ELR (cell line): ENCODE data around the gene PRICKLE3.
"Not testable (repeated sequence)": the region's sequence is repeated elsewhere in the genome, so short reads cannot be mapped to it uniquely, and the experiment has no call there.

Experiments
- DNase-seq: peaks from one replicate; pipeline ENCODE4 v3.0.0-alpha.2; 2015; ENCODE audit warnings: low read depth

The PRICKLE3 gene

GRCh38 chrX:49157194-49157593 lies 29.0 kb downstream of the PRICKLE3 start:
- DNase-seq: no peak

GRCh38 chrX:49155900-49156837 lies 30.0 kb downstream of the PRICKLE3 start:
- peak; percentile 92 for DNase-seq

- peak; percentile 78 for DNase-seq
These were observed 30.8 kb downstream of the PRICKLE3 start for GRCh38 chrX:49155243-49155899.

DNA sequence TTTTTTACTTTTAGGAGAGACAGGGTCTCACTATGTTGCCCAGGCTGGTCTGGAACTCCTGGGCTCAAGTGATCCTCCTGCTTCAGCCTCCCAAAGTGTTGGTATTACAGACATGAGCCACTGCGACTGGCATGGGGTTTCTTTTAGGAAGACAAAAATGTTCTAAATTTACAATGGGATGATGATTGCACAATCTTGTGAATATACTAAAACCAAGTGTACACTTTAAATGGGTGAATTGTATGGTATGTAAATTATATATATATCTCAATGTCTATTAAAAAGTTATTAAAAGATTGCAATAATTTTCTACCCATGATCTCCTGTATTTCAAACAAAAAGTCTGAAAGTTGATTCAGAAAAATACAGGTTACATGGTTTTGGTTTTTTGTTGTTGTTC lies 32.7 kb downstream of the PRICKLE3 start:
- no peak for DNase-seq

DNA sequence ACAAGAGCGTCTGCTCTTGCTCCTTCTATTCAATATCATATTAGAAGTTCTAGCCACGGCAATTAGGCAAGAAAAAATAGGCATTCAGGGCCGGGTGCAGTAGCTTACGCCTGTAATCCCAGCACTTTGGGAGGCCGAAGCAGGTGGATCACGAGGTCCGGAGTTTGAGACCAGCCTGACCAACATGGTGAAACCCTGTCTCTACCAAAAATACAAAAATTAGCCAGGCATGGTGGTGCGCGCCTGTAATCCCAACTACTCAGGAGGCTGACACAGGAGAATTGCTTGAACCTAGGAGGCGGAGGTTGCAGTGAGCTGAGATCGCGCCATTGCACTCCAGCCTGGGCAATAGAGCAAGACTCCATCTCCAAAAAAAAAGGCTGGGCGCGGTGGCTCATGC lies 36.9 kb downstream of the PRICKLE3 start:
- DNase-seq: not testable (repeated sequence)

- DNase-seq: not testable (repeated sequence)
These were observed 37.6 kb downstream of the PRICKLE3 start for GRCh38 chrX:49148390-49149100.

GRCh38 chrX:49147936-49148335 lies 38.2 kb downstream of the PRICKLE3 start:
- no peak for DNase-seq

- DNase-seq: no peak
These were observed 38.9 kb downstream of the PRICKLE3 start for GRCh38 chrX:49147282-49147681.

DNA sequence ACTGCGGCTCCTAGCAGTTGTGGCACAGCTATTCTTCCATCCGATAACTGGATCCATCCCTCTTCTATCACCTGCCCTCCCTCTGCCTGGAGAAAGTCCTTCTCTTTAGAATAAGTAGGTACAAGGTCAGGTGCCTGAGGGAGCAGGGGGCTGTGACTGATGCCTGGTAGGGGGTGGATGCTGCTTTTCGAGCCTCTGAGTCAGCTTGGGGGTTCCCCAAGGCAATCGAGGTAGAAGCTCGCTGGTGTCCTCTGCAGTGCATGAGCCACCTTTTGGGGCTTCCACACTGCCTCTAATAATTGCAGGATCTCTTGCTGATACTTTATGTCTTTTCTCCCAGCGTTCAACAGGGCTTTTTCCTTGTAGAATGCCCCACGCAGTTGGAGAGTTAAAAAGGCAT lies 43.0 kb downstream of the PRICKLE3 start:
- DNase-seq: not testable (repeated sequence)

- DNase-seq: peak; percentile 33
These were observed 43.9 kb downstream of the PRICKLE3 start for GRCh38 chrX:49142264-49142663.

DNA sequence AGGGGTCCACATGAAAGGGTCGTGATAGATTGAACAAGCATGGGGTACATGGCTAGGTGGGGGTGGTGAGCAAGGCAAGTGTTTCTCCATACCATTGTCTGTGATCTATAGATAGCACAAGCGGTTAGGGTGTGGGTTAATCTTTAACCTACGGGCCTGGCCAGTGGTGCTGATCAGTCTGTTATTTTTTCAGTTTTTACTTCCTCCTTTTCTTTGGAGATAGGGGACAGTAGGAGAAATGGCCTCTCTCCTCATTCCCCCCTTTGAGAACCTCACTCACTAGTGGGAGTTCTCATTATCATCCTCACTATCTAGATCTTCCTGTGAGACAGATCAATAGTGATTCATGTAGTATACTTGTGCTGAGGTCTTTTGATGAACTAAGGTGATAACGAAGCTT lies 46.5 kb downstream of the PRICKLE3 start:
- DNase-seq: no peak

DNA sequence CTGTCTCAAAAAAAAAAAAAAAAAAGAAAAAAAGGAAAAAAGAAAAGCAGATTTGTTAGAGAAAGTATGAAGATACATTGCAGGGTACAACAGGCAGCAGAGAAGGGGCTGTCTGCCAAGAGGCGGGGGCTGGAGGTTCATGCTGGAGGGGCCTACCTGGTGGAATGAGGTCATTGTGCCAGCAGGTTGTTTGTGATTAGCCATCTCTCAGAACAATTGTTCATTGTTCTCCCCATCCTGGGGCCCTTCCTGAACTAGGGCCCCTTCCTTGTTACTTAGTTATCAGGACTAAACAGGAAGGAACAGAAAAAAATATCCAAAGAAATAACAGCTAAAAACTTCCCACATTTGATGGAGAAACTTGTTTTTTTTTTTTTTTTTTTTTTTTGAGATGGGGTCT lies 48.7 kb downstream of the PRICKLE3 start:
- DNase-seq: no peak

- no peak for DNase-seq
These were observed 52.4 kb downstream of the PRICKLE3 start for GRCh38 chrX:49133759-49134158.

- not testable (repeated sequence) for DNase-seq
These were observed 53.9 kb downstream of the PRICKLE3 start for GRCh38 chrX:49132275-49132674.

DNA sequence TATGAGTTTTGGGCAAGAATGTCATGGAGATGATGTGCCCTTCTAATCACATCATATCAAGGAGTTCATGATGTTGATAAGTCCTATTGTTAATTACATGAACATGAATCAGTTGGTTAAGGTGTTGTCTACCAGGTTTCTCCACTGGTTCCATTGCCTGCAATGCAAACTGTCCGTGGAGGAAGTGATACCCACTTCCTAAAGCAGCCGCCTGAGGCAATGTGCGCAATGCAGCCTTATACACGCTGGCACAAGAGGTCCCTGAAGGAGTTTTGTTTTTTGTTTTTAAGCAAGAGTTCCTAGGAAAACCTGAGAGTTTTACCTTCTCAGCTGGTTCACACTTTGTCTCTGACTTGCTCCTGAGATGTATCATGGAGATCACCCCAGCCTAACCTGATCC lies 56.7 kb downstream of the PRICKLE3 start:
- DNase-seq: no peak

GRCh38 chrX:49127742-49128258 lies 58.4 kb downstream of the PRICKLE3 start:
- not testable (repeated sequence) for DNase-seq
